ENCODE data around the gene SPAG4.

DNA sequence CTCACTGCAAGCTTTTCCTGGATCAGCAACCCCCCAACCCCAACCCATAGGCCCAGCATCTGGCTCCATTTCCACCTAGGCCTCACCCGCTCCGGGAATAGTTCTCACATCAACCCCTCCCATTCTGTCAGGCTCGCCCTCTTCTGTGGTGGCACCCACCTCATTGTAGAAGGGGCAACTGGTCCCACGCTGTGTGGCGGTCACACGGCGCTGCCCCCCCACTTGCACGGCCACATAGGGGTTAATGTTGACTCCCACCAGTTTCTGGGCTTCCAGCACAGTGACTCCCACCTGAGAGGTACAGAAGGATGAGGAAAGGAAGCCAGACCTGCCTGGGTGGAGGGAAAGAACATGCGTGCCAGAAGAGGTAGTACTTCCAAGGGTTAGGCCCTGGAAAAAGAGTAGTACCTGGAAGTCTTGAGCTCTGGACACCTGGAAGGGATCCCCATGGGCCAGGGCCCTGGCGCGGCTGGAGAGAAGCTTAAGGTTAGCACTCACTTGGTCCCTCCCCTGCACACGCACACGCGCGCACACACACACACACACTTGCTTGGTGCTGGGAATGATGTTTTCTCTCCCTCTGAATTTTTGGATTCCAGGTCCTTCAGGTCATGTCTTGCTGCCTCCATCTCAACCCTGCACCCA lies 12.7 kb upstream of the SPAG4 start:
- TF ChIP-seq, protein P1, sequence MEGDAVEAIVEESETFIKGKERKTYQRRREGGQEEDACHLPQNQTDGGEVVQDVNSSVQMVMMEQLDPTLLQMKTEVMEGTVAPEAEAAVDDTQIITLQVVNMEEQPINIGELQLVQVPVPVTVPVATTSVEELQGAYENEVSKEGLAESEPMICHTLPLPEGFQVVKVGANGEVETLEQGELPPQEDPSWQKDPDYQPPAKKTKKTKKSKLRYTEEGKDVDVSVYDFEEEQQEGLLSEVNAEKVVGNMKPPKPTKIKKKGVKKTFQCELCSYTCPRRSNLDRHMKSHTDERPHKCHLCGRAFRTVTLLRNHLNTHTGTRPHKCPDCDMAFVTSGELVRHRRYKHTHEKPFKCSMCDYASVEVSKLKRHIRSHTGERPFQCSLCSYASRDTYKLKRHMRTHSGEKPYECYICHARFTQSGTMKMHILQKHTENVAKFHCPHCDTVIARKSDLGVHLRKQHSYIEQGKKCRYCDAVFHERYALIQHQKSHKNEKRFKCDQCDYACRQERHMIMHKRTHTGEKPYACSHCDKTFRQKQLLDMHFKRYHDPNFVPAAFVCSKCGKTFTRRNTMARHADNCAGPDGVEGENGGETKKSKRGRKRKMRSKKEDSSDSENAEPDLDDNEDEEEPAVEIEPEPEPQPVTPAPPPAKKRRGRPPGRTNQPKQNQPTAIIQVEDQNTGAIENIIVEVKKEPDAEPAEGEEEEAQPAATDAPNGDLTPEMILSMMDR (IDR thresholded peaks at IDR 0.05): no peak
- no peak for TF ChIP-seq POLR2A (IDR thresholded peaks at IDR 0.05)

All from esophagus squamous epithelium (tissue), 4 donors.